BE2C (cell line): ENCODE measurements around the gene CASTOR2.
"Not testable (repeated sequence)": the region's sequence is repeated elsewhere in the genome, so short reads cannot be mapped to it uniquely, and the experiment has no call there.

Experiments
- DNase-seq: peaks from one replicate; pipeline ENCODE4 v3.0.0-alpha.2; 2020
- H3K27me3 ChIP-seq: fragments of 250-450 bp; sonication (Bioruptor Pico); 2 replicates; pipeline ENCODE4 v1.5.1; 2020; ENCODE audit warnings: mild to moderate bottlenecking
- H3K36me3 ChIP-seq: fragments of 250-450 bp; sonication (Bioruptor Pico); 2 replicates; pipeline ENCODE4 v1.5.1; 2020; ENCODE audit warnings: mild to moderate bottlenecking
- H3K4me1 ChIP-seq: fragments of 250-450 bp; sonication (Bioruptor Pico); 2 replicates; pipeline ENCODE4 v1.5.1; 2020
- H3K4me3 ChIP-seq: 2 replicates; pipeline ENCODE4 v1.5.1; 2011; ENCODE audit warnings: low read depth, low read length
- H3K9me3 ChIP-seq: fragments of 250-450 bp; sonication (Bioruptor Pico); 2 replicates; pipeline ENCODE4 v1.5.1; 2020
- TF ChIP-seq, protein P1 (sequence below): IDR thresholded peaks from 2 replicates; pipeline ENCODE4 v1.5.1; 2012; ENCODE audit warnings: mild to moderate bottlenecking, low read depth, low read length

The CASTOR2 gene

DNA sequence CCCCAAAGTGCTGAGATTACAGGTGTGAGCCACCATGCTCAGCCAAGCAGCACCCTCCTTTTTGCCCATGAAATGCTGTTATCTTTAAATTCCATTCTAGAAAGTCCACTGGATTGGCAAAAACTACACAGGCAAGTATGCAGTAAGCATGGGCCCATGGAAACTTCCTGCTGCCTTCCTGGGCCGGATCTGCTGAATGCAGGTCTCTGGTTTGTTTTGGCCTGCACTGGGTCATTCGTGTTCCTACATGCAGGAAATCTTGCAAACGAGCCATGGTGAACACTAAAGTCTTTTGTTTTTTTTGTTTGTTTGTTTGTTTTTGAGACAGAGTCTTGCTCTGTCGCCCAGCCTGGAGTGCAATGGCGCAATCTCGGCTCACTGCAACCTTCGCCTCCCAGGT, 7.9 kb downstream of the CASTOR2 start:
- not testable (repeated sequence) for H3K9me3 ChIP-seq, H3K4me1 ChIP-seq, H3K27me3 ChIP-seq, H3K4me3 ChIP-seq, DNase-seq, H3K36me3 ChIP-seq

DNA sequence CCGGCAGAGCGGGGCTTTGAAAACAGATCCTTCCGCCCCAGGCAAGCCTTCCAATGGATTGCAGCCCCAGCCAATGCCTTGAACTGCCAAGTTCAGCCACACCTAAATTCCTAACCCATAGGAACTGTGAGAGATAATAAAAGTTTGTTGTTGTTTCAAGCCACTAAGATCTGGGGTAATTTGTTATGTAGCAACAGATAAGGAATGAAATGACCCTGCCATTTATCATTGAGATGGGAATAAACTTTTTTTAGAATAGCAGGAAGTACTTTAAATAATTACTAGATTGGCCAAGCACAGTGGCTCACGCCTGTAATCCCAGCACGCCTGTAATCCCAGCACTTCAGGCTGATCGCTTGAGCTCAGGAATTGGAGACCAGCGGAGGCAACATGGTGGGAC, 11.5 kb downstream of the CASTOR2 start:
- H3K4me1 ChIP-seq, H3K9me3 ChIP-seq, DNase-seq: not testable (repeated sequence)

DNA sequence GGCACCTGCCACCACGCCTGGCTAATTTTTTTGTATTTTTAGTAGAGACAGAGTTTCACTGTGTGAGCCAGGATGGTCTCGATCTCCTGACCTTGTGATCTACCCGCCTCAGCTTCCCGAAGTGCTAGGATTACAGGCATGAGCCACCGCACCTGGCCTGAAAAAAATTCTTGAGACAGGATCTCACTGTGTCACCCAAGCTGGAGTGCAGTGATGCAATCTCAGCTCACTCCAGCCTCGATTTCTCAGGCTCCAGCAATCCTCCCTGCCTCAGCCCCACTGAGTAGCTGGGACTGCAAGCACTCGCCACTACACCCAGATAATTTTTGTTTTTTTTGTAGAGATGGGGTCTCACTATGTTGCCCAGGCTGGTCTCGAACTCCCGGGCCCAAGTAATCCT, 13.0 kb downstream of the CASTOR2 start:
- not testable (repeated sequence) for H3K36me3 ChIP-seq, H3K4me3 ChIP-seq, H3K27me3 ChIP-seq, H3K4me1 ChIP-seq, DNase-seq, H3K9me3 ChIP-seq

More for the DNA sequence above, 11.5 kb downstream of the CASTOR2 start:
- not testable (repeated sequence) for H3K36me3 ChIP-seq, H3K27me3 ChIP-seq, H3K4me3 ChIP-seq

DNA sequence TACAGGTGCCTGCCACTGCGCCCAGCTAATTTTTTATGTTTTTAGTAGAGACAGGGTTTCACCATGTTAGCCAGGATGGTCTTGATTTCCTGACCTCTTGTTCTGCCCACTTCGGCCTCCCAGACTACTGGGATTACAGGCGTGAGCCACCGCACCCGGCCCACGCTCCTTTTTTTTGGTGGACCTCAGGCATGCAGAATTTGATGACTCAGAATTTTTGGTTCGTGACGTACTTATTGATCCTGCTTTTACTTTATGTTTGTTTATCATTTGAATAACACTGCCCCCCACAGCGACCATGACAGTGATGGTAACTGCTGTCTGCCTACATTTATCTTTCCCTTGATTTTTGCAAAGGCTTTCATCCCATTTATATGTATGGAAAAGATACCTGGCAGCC, 23.9 kb downstream of the CASTOR2 start:
- not testable (repeated sequence) for H3K27me3 ChIP-seq, H3K4me1 ChIP-seq, H3K36me3 ChIP-seq, H3K4me3 ChIP-seq, DNase-seq, H3K9me3 ChIP-seq

DNA sequence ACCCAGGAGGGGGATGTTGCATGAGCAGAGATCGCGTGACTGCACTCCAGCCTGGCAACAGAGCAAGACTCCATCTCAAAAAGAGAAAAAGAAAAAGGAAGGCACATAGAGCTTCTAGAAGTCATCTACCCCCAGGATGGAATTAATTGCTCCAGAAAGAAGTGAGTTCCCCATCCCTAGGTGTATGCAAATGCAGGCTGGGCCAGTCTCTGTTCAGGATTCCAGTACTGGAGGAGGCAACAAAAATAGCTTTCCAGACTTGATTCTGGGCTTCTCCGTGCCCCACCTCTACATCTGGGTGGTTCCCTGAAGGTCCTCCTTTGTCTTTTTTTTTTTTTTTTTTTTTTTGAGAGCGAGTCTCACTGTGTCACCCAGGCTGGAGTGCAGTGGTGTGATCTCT, 28.6 kb downstream of the CASTOR2 start:
- Histone ChIP-seq H3K4me1 (no peaks in the 10 kb centered on the region), H3K27me3 (no peaks in the 10 kb centered on the region)
- TF ChIP-seq, protein P1, sequence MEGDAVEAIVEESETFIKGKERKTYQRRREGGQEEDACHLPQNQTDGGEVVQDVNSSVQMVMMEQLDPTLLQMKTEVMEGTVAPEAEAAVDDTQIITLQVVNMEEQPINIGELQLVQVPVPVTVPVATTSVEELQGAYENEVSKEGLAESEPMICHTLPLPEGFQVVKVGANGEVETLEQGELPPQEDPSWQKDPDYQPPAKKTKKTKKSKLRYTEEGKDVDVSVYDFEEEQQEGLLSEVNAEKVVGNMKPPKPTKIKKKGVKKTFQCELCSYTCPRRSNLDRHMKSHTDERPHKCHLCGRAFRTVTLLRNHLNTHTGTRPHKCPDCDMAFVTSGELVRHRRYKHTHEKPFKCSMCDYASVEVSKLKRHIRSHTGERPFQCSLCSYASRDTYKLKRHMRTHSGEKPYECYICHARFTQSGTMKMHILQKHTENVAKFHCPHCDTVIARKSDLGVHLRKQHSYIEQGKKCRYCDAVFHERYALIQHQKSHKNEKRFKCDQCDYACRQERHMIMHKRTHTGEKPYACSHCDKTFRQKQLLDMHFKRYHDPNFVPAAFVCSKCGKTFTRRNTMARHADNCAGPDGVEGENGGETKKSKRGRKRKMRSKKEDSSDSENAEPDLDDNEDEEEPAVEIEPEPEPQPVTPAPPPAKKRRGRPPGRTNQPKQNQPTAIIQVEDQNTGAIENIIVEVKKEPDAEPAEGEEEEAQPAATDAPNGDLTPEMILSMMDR, result no peak

DNA sequence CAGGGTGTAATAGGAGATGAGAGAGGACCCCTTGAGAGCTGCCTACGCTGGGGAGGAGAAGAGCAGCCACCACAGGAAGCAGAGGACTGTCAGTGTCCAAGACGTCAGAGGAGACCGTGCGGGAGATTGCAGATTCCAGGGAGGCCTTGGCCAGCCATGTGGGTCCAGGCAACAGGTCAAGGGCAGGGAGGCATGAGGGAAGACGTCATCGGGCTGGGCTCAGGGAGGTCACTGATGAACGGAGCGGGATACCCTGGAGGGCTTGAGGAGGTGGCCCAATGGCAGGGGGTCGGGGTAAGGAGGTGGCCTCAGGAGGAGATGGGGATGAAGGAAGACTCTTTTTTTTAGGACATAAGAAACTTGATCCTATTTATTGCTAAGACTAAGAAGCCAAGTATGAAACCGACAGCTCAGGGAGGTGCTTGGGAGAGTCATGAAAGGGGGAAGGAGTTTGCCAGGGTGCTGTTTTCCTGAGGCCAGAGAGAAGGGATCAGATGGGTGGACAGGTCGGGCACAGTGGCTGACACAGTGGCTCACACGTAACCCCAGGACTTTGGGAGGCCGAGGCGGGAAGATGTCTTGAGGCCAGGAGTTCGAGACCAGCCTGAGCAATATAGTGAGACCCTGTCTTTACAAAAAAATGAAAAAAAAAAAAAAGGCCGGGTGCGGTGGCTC, 30.5 kb downstream of the CASTOR2 start:
- H3K36me3 ChIP-seq, H3K27me3 ChIP-seq, H3K4me3 ChIP-seq, H3K4me1 ChIP-seq, DNase-seq, H3K9me3 ChIP-seq: not testable (repeated sequence)

More for the DNA sequence above, 28.6 kb downstream of the CASTOR2 start:
- DNase-seq, result no peak
- Histone ChIP-seq H3K9me3 (no peaks in the 10 kb centered on the region), H3K36me3 (no peaks in the 10 kb centered on the region), H3K4me3 (no peak overlapping the region)

DNA sequence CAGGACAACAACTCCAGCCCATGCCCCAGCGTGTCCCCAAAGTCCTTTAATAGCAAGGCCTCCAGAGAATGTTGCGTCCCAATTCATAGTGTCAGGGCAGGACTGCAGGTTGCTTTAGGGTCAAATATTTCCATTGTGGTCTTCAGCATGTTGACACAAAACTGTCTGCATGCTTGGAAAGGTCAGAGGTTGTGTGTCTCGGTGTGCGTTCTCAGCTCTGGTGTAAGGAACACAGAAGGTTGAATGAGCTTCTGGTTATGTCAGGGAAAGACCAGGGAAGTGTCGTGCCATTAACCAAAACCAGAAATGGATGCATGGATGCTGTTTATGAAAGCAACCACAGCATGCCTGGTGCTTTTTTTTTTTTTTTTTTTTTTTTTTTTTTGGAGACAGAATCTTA, 31.9 kb downstream of the CASTOR2 start:
- H3K27me3 ChIP-seq, H3K4me1 ChIP-seq, H3K36me3 ChIP-seq, DNase-seq, H3K9me3 ChIP-seq, H3K4me3 ChIP-seq: not testable (repeated sequence)

DNA sequence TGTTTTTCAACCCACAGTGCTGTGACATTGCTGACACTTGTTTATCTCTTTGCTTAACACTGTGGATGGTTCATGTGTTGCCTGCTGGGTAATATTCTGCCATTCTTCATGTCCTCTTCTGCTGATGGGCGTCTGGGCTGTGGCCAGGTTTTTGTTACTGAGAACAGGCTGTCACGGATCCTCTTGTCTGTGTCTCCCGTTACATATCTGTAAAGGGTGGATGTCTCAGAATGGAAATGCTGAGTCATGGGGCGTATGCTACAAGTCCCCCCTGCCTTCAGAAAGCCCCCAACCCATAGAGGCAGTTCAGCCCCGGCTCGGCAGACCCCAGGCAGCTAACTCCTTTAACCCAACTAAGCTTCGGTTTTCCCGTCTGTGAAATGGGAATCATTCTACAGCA, 33.3 kb downstream of the CASTOR2 start:
- not testable (repeated sequence) for DNase-seq, H3K27me3 ChIP-seq, H3K36me3 ChIP-seq, H3K4me3 ChIP-seq, H3K4me1 ChIP-seq, H3K9me3 ChIP-seq

DNA sequence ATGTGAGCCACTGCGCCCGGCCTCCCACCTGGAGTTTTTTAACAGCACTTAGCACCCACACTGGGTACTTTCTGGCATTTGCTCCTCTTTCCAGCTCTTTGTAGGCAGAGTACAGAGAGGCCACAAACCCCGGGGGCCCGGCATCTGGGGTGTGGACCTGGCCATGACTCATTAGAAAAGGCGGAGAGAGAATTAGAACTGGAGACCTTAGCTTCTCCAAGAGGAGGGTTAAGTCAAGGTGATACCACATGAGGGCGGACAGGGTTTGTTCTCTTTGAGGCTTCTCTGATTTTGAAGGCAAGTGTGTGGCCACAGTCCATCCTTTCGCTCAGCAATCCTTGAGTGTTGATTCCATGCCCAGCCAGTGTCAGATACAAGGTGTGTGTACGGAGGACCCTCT, 36.9 kb downstream of the CASTOR2 start:
- H3K9me3 ChIP-seq, H3K4me1 ChIP-seq, H3K4me3 ChIP-seq, H3K27me3 ChIP-seq, DNase-seq, H3K36me3 ChIP-seq: not testable (repeated sequence)

DNA sequence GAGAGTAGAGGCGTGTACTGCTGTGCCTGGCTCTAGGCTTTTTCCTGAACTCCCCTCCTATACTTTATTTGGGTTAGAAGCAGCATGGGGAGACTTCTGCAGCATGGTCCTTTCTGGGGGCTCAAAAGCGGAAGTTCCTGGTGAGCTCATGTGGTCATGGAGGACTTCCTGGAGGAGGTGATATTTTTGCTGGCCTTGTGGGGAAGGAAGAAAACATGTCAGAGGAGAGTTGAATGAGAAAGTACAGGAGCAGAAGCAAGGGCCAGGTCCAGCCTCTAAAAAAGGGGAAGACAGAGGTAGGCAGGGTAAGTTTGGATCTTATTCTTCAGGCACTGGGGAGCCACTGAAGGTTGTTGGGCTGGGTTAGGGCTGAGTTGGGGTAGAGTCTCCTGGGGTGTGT, 45.5 kb downstream of the CASTOR2 start:
- no peaks in the 10 kb centered on the region for H3K27me3 ChIP-seq
- no peaks in the 10 kb centered on the region for H3K9me3 ChIP-seq
- TF ChIP-seq, protein P1, result no peak
- no peak overlapping the region for H3K4me3 ChIP-seq
- no peak for DNase-seq
- H3K36me3 ChIP-seq, result no peaks in the 10 kb centered on the region
- H3K4me1 ChIP-seq, result no peaks in the 10 kb centered on the region
